ENCODE data around the gene SLC6A6. TPM values are rescaled to one million over a fixed set of nuclear protein-coding genes. Genes with fewer than 3 reads are reported as not detected.
A peak's percentile ranks its signal among the peaks of the same experiment; 100 is the strongest.

Gene SLC6A6
- total RNA-seq, 1 experiment from 2014 or later: 211 TPM

GRCh38 chr3:14463330-14464140 lies 61.1 kb downstream of the SLC6A6 start:
- ChIA-PET CTCF (interaction anchor here (0.8 to 1.7 kb wide), 4 partner anchors 88 to 206 kb away, joined by 3 to 6 read pairs (median 4); no protein-coding TSS in a partner anchor), POLR2A (no interaction called here)
- H3K4me3 Mint-ChIP-seq: no peak overlapping the region
- DNase-seq (ENCODE audit: low spot score) (peak; percentile 22), ATAC-seq (peak; percentile 10)
- peaks cover 26% of the 10 kb centered on the region for H3K4me1 Mint-ChIP-seq
- H3K27ac Mint-ChIP-seq: peak overlapping the region; percentile 41; the same call in 1 of the 2 replicates
- H3K9me3 Mint-ChIP-seq: no peaks in the 10 kb centered on the region
- H3K27me3 Mint-ChIP-seq (ENCODE audit: low read depth): no peaks in the 10 kb centered on the region; the same call in 1 of the 2 replicates
- H3K36me3 Mint-ChIP-seq: peaks cover 68% of the 10 kb centered on the region
- peak; percentile 72 for TF ChIP-seq ZNF423 (CRISPR knock-in tag; IDR thresholded peaks at IDR 0.05)
- no peak for TF ChIP-seq ZNF425 (CRISPR knock-in tag; conservative IDR thresholded peaks at IDR 0.05)

GRCh38 chr3:14464141-14464465 lies 61.7 kb downstream of the SLC6A6 start:
- peaks cover 26% of the 10 kb centered on the region for H3K4me1 Mint-ChIP-seq
- no peaks in the 10 kb centered on the region for H3K9me3 Mint-ChIP-seq
- DNase-seq (ENCODE audit: low spot score) (no peak), ATAC-seq (no peak)
- CTCF ChIA-PET: interaction anchor here (1.2 kb wide), 1 partner anchor 207 kb away, joined by 3 read pairs; no protein-coding TSS in a partner anchor
- no peaks in the 10 kb centered on the region; the same call in 1 of the 2 replicates for H3K27me3 Mint-ChIP-seq (ENCODE audit: low read depth)
- H3K27ac Mint-ChIP-seq: no peak overlapping the region
- TF ChIP-seq ZNF416 (CRISPR knock-in tag; IDR thresholded peaks at IDR 0.05): no peak
- TF ChIP-seq SMAD4 (CRISPR knock-in tag; IDR thresholded peaks at IDR 0.05): no peak
- TF ChIP-seq, protein P1, sequence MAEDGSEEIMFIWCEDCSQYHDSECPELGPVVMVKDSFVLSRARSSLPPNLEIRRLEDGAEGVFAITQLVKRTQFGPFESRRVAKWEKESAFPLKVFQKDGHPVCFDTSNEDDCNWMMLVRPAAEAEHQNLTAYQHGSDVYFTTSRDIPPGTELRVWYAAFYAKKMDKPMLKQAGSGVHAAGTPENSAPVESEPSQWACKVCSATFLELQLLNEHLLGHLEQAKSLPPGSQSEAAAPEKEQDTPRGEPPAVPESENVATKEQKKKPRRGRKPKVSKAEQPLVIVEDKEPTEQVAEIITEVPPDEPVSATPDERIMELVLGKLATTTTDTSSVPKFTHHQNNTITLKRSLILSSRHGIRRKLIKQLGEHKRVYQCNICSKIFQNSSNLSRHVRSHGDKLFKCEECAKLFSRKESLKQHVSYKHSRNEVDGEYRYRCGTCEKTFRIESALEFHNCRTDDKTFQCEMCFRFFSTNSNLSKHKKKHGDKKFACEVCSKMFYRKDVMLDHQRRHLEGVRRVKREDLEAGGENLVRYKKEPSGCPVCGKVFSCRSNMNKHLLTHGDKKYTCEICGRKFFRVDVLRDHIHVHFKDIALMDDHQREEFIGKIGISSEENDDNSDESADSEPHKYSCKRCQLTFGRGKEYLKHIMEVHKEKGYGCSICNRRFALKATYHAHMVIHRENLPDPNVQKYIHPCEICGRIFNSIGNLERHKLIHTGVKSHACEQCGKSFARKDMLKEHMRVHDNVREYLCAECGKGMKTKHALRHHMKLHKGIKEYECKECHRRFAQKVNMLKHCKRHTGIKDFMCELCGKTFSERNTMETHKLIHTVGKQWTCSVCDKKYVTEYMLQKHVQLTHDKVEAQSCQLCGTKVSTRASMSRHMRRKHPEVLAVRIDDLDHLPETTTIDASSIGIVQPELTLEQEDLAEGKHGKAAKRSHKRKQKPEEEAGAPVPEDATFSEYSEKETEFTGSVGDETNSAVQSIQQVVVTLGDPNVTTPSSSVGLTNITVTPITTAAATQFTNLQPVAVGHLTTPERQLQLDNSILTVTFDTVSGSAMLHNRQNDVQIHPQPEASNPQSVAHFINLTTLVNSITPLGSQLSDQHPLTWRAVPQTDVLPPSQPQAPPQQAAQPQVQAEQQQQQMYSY (CRISPR knock-in tag; IDR thresholded peaks at IDR 0.05): no peak
- TF ChIP-seq FOXP1 (CRISPR knock-in tag; IDR thresholded peaks at IDR 0.05; ENCODE audit: borderline replicate concordance): no peak
- H3K4me3 Mint-ChIP-seq: no peak overlapping the region
- POLR2A ChIA-PET: no interaction called here
- H3K36me3 Mint-ChIP-seq: peaks cover 62% of the 10 kb centered on the region

DNA sequence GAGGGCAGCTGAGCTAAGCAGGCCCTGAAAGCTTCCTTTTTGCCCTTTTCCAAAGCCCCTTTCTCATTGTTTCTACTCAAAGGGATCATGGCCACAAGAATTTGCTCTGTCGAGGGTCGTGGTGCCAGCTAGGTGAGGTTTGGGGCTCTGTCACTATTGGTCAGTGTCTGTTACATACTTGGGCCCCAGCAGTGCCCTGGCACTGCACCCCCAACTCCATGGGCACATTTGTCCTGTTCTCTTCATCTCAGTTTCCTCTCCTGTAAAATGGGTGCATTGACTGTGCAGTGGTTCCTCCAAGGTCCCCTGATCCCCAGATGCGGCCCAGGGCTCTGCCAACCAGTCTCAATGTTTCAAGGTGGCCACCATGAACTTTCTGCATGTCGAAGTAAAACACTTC lies 62.1 kb downstream of the SLC6A6 start:
- peaks cover 59% of the 10 kb centered on the region for H3K36me3 Mint-ChIP-seq
- no peak overlapping the region for H3K4me3 Mint-ChIP-seq
- DNase-seq (ENCODE audit: low spot score) (no peak), ATAC-seq (no peak)
- ChIA-PET POLR2A (no interaction called here), CTCF (no interaction called here)
- peaks cover 26% of the 10 kb centered on the region for H3K4me1 Mint-ChIP-seq
- H3K9me3 Mint-ChIP-seq: no peaks in the 10 kb centered on the region
- H3K27me3 Mint-ChIP-seq (ENCODE audit: low read depth): no peaks in the 10 kb centered on the region; the same call in 1 of the 2 replicates
- H3K27ac Mint-ChIP-seq: no peak overlapping the region
- TF ChIP-seq, protein P2, sequence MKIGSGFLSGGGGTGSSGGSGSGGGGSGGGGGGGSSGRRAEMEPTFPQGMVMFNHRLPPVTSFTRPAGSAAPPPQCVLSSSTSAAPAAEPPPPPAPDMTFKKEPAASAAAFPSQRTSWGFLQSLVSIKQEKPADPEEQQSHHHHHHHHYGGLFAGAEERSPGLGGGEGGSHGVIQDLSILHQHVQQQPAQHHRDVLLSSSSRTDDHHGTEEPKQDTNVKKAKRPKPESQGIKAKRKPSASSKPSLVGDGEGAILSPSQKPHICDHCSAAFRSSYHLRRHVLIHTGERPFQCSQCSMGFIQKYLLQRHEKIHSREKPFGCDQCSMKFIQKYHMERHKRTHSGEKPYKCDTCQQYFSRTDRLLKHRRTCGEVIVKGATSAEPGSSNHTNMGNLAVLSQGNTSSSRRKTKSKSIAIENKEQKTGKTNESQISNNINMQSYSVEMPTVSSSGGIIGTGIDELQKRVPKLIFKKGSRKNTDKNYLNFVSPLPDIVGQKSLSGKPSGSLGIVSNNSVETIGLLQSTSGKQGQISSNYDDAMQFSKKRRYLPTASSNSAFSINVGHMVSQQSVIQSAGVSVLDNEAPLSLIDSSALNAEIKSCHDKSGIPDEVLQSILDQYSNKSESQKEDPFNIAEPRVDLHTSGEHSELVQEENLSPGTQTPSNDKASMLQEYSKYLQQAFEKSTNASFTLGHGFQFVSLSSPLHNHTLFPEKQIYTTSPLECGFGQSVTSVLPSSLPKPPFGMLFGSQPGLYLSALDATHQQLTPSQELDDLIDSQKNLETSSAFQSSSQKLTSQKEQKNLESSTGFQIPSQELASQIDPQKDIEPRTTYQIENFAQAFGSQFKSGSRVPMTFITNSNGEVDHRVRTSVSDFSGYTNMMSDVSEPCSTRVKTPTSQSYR (CRISPR knock-in tag; IDR thresholded peaks at IDR 0.05): no peak
- no peak for TF ChIP-seq ZNF317 (CRISPR knock-in tag; IDR thresholded peaks at IDR 0.05; ENCODE audit: borderline replicate concordance, low read depth)
- TF ChIP-seq ETV6 (CRISPR knock-in tag; IDR thresholded peaks at IDR 0.05): no peak
- TF ChIP-seq ZMAT4 (CRISPR knock-in tag; IDR thresholded peaks at IDR 0.05): no peak
- no peak for TF ChIP-seq USF1 (CRISPR knock-in tag; IDR thresholded peaks at IDR 0.05)
- no peak for TF ChIP-seq CTCF (IDR thresholded peaks at IDR 0.05)
- no peak for TF ChIP-seq ZNF396 (CRISPR knock-in tag; IDR thresholded peaks at IDR 0.05; ENCODE audit: borderline replicate concordance)
- TF ChIP-seq IRF2 (CRISPR knock-in tag; IDR thresholded peaks at IDR 0.05; ENCODE audit: borderline replicate concordance, low read depth): no peak
- TF ChIP-seq NR3C1 (CRISPR knock-in tag; conservative IDR thresholded peaks at IDR 0.05; ENCODE audit: low read depth): no peak
- TF ChIP-seq RELA (CRISPR knock-in tag; IDR thresholded peaks at IDR 0.05; ENCODE audit: borderline replicate concordance): no peak
- TF ChIP-seq ZNF671 (CRISPR knock-in tag; IDR thresholded peaks at IDR 0.05): no peak
